GM19240 (cell line): ENCODE measurements around the gene REPS2.
"Not testable (repeated sequence)": the region's sequence is repeated elsewhere in the genome, so short reads cannot be mapped to it uniquely, and the experiment has no call there.

Source experiments
- DNase-seq: peaks from one replicate; pipeline ENCODE4 v3.0.0; 2011; ENCODE audit warnings: low spot score; ENCODE audit not compliant: insufficient read length

REPS2 gene

GRCh38 chrX:16963216-16963615 lies 16.8 kb downstream of the REPS2 start:
- no peak for DNase-seq

GRCh38 chrX:16964976-16965375 lies 18.5 kb downstream of the REPS2 start:
- not testable (repeated sequence) for DNase-seq

GRCh38 chrX:16966752-16967448 lies 20.4 kb downstream of the REPS2 start:
- no peak for DNase-seq

- not testable (repeated sequence) for DNase-seq
Measured at GRCh38 chrX:16968753-16969152, 22.3 kb downstream of the REPS2 start.

GRCh38 chrX:16970977-16971376 lies 24.5 kb downstream of the REPS2 start:
- no peak for DNase-seq

- DNase-seq: no peak
Measured at GRCh38 chrX:16971694-16972093, 25.2 kb downstream of the REPS2 start.

- no peak for DNase-seq
Measured at GRCh38 chrX:16975233-16975632, 28.8 kb downstream of the REPS2 start.

GRCh38 chrX:16977771-16978170 lies 31.3 kb downstream of the REPS2 start:
- DNase-seq: no peak

GRCh38 chrX:16978193-16978984 lies 31.9 kb downstream of the REPS2 start:
- no peak for DNase-seq

GRCh38 chrX:16979226-16979625 lies 32.8 kb downstream of the REPS2 start:
- no peak for DNase-seq

- DNase-seq: no peak
Measured at GRCh38 chrX:16981209-16981608, 34.8 kb downstream of the REPS2 start.

GRCh38 chrX:16981980-16982379 lies 35.5 kb downstream of the REPS2 start:
- DNase-seq: no peak

- no peak for DNase-seq
Measured at GRCh38 chrX:16983051-16983450, 36.6 kb downstream of the REPS2 start.

GRCh38 chrX:16985286-16985685 lies 38.8 kb downstream of the REPS2 start:
- DNase-seq: no peak

GRCh38 chrX:16986169-16986568 lies 39.7 kb downstream of the REPS2 start:
- no peak for DNase-seq

GRCh38 chrX:16989750-16990149 lies 43.3 kb downstream of the REPS2 start:
- DNase-seq: no peak

GRCh38 chrX:16990839-16991238 lies 44.4 kb downstream of the REPS2 start:
- no peak for DNase-seq

- no peak for DNase-seq
Measured at GRCh38 chrX:16992445-16992844, 46.0 kb downstream of the REPS2 start.

GRCh38 chrX:16992951-16993350 lies 46.5 kb downstream of the REPS2 start:
- no peak for DNase-seq

- DNase-seq: no peak
Measured at GRCh38 chrX:16993791-16994318, 47.4 kb downstream of the REPS2 start.

- DNase-seq: no peak
Measured at GRCh38 chrX:16994736-16995135, 48.3 kb downstream of the REPS2 start.

GRCh38 chrX:16997313-16997712 lies 50.9 kb downstream of the REPS2 start:
- DNase-seq: no peak

GRCh38 chrX:16999275-16999674 lies 52.8 kb downstream of the REPS2 start:
- DNase-seq: no peak
